Gastrocnemius medialis (tissue), 4 donors: ENCODE results near the gene USP31. TPM values are rescaled to one million over a fixed set of nuclear protein-coding genes. Genes with fewer than 3 reads are reported as not detected.
"Not testable (repeated sequence)": the region's sequence is repeated elsewhere in the genome, so short reads cannot be mapped to it uniquely, and the experiment has no call there.

ENCODE experiments used
- ATAC-seq, 2 donors: fragments of 150-250 bp; one replicate each; pipeline ENCODE4 v1.9.1; 2016
- DNase-seq, 2 donors: peaks; one replicate each; pipeline ENCODE4 v3.0.0-alpha.2; 2019
- H3K27ac ChIP-seq, 4 donors: fragments of 200-600 bp; sonication (generic); 1 replicate in 1 of 4; 2 replicates in 3 of 4; pipeline ENCODE4 v1.5.1; 2016 to 2018; ENCODE audit warnings: mild to moderate bottlenecking in 2 of 4, moderate library complexity in 1 of 4
- H3K27me3 ChIP-seq, 3 donors: fragments of 200-600 bp; sonication (generic) in 2 of 3; 1 replicate in 1 of 3; 2 replicates in 2 of 3; pipeline versions ENCODE4 v1.5.1 to v1.6.0; 2016 to 2019; ENCODE audit warnings: mild to moderate bottlenecking in 1 of 3, moderate library complexity in 1 of 3
- H3K36me3 ChIP-seq, 2 donors: fragments of 200-600 bp; sonication (generic) in 1 of 2; one replicate each; pipeline ENCODE4 v1.5.1; 2017 to 2018
- H3K4me1 ChIP-seq, 2 donors: fragments of 200-600 bp; sonication (generic) in 1 of 2; one replicate each; pipeline ENCODE4 v1.5.1; 2016 to 2017; ENCODE audit warnings: mild to moderate bottlenecking in 2 of 2
- H3K4me3 ChIP-seq, 4 donors: fragments of 200-600 bp; sonication (generic) in 3 of 4; 1 replicate in 1 of 4; 2 replicates in 3 of 4; pipeline ENCODE4 v1.5.1; 2016 to 2019; ENCODE audit warnings: mild to moderate bottlenecking in 2 of 4
- H3K9me3 ChIP-seq, 3 donors: fragments of 200-600 bp; sonication (generic) in 2 of 3; 1 replicate in 1 of 3; 2 replicates in 2 of 3; pipeline ENCODE4 v1.5.1; 2016 to 2019
- CTCF ChIP-seq, 5 experiments: fragments of 450-650 bp in 3 of 5; fragments of 200-600 bp in 2 of 5; sonication (generic) in 2 of 5; IDR thresholded peaks in 4 of 5; conservative IDR thresholded peaks in 1 of 5; 1 replicate in 4 of 5; 2 replicates in 1 of 5; pipeline ENCODE4 v1.5.1; 2016 to 2019; ENCODE audit warnings: antibody characterized with exemption in 5 of 5, mild to moderate bottlenecking in 3 of 5, moderate library complexity in 3 of 5
- POLR2A ChIP-seq, 2 donors: fragments of 450-650 bp; IDR thresholded peaks; one replicate each; pipeline ENCODE4 v1.6.1; 2017; ENCODE audit warnings: antibody characterized with exemption in 2 of 2, mild to moderate bottlenecking in 2 of 2, moderate library complexity in 2 of 2
- in situ Hi-C, 4 donors: fragments of 200-750 bp; cut with MboI; loops; one replicate each; pipeline versions ENCODE4 v1.15.0 to v1.8.0; 2017; ENCODE audit warnings: low sequenced_read_pairs in 4 of 4
- intact Hi-C: fragments of 100-400 bp; cut with DNase I; formaldehyde crosslinking; loops from one replicate; pipeline ENCODE4 v1.15.1; 2023; ENCODE audit warnings: low total_unique reads
- total RNA-seq, 4 donors: library from RNA; depleted of rRNA; stranded (reverse); fragments of >200 nt; gene quantifications; one replicate each; pipeline versions ENCODE4 v1.1.0 to v1.2.3, GENCODE V29; 2016

The USP31 gene
- total RNA-seq, 4 donors from 2014 or later, result 13.2 to 23.3 (median 18.7) TPM

- ATAC-seq, result no peak
- Histone ChIP-seq H3K4me3 (no peak overlapping the region), H3K27ac (no peak overlapping the region), H3K27me3 (no peaks in the 10 kb centered on the region), H3K9me3 (no peaks in the 10 kb centered on the region), H3K4me1 (peaks cover 0 to 9% of the 10 kb centered on the region in 2 donors), H3K36me3 (peaks cover 0 to 45% of the 10 kb centered on the region in 2 donors)
- intact Hi-C loops, result no loop called here
- TF ChIP-seq POLR2A (IDR thresholded peaks at IDR 0.05), result no peak
- TF ChIP-seq CTCF (IDR thresholded peaks at IDR 0.05 in 4 of 5, conservative IDR thresholded peaks at IDR 0.05 in 1 of 5), result no peak
- in situ Hi-C loops, result no loop called here
- no peak for DNase-seq
Measured at GRCh38 chr16:23104032-23104955, 45.0 kb downstream of the USP31 start.

- H3K4me3 ChIP-seq, result no peak overlapping the region
- H3K9me3 ChIP-seq, result no peaks in the 10 kb centered on the region
- no peak for DNase-seq
- in situ Hi-C loops, result no loop called here
- no peak for ATAC-seq
- no peak for TF ChIP-seq CTCF (IDR thresholded peaks at IDR 0.05 in 4 of 5, conservative IDR thresholded peaks at IDR 0.05 in 1 of 5)
- no peak for TF ChIP-seq POLR2A (IDR thresholded peaks at IDR 0.05)
- no peaks in the 10 kb centered on the region for H3K27me3 ChIP-seq
- H3K27ac ChIP-seq, result no peak overlapping the region
- intact Hi-C loops, result no loop called here
- H3K4me1 ChIP-seq, result peaks cover 0 to 7% of the 10 kb centered on the region in 2 donors
- peaks cover 0 to 45% of the 10 kb centered on the region in 2 donors for H3K36me3 ChIP-seq
Measured at GRCh38 chr16:23103603-23104002, 45.6 kb downstream of the USP31 start.

GRCh38 chr16:23101012-23101550 lies 48.2 kb downstream of the USP31 start:
- Histone ChIP-seq H3K27me3 (no peaks in the 10 kb centered on the region), H3K4me1 (no peaks in the 10 kb centered on the region), H3K27ac (no peak overlapping the region), H3K4me3 (no peak overlapping the region), H3K9me3 (no peaks in the 10 kb centered on the region), H3K36me3 (peaks cover 0 to 45% of the 10 kb centered on the region in 2 donors)
- in situ Hi-C loops, result no loop called here
- TF ChIP-seq POLR2A (IDR thresholded peaks at IDR 0.05), result no peak
- TF ChIP-seq CTCF (IDR thresholded peaks at IDR 0.05 in 4 of 5, conservative IDR thresholded peaks at IDR 0.05 in 1 of 5), result no peak
- intact Hi-C loops, result no loop called here
- ATAC-seq (no peak), DNase-seq (no peak)

- in situ Hi-C loops, ATAC-seq, H3K27me3 ChIP-seq, H3K27ac ChIP-seq, intact Hi-C loops, H3K9me3 ChIP-seq, H3K4me3 ChIP-seq, H3K4me1 ChIP-seq, DNase-seq: not testable (repeated sequence)
- peaks cover 0 to 43% of the 10 kb centered on the region in 2 donors for H3K36me3 ChIP-seq
Measured at GRCh38 chr16:23096450-23096849, 52.8 kb downstream of the USP31 start.

- H3K27me3 ChIP-seq, DNase-seq, in situ Hi-C loops, H3K9me3 ChIP-seq, H3K4me3 ChIP-seq, H3K27ac ChIP-seq, ATAC-seq, intact Hi-C loops: not testable (repeated sequence)
- Histone ChIP-seq H3K4me1 (peaks cover 0 to 12% of the 10 kb centered on the region in 2 donors), H3K36me3 (peaks cover 0 to 35% of the 10 kb centered on the region in 2 donors)
Measured at GRCh38 chr16:23094136-23094535, 55.1 kb downstream of the USP31 start.
